HEK293T (cell line): ENCODE measurements around the gene PRPF40B.

ENCODE experiments used
- ARNT ChIP-seq: fragments of 450-650 bp; IDR thresholded peaks from 2 replicates; pipeline ENCODE4 v1.6.1; 2017; ENCODE audit warnings: mild to moderate bottlenecking
- BHLHE40 ChIP-seq: fragments of 450-650 bp; IDR thresholded peaks from 2 replicates; pipeline ENCODE4 v1.6.1; 2016; ENCODE audit warnings: mild to moderate bottlenecking, moderate library complexity, borderline replicate concordance
- CTBP1 ChIP-seq: fragments of 450-650 bp; IDR thresholded peaks from 2 replicates; pipeline ENCODE4 v1.6.1; 2016; ENCODE audit warnings: borderline replicate concordance
- ELF4 ChIP-seq: fragments of 450-650 bp; IDR thresholded peaks from 2 replicates; pipeline ENCODE4 v1.6.1; 2017; ENCODE audit warnings: antibody characterized with exemption
- FOXA1 ChIP-seq: fragments of 450-650 bp; IDR thresholded peaks from 2 replicates; pipeline ENCODE4 v1.6.1; 2016; ENCODE audit warnings: mild to moderate bottlenecking
- FOXK2 ChIP-seq: fragments of 450-650 bp; IDR thresholded peaks from 2 replicates; pipeline ENCODE4 v1.6.1; 2016; ENCODE audit warnings: mild to moderate bottlenecking
- FOXM1 ChIP-seq: fragments of 450-650 bp; IDR thresholded peaks from 2 replicates; pipeline ENCODE4 v1.6.1; 2017; ENCODE audit warnings: mild to moderate bottlenecking, borderline replicate concordance
- HDGF ChIP-seq: fragments of 450-650 bp; IDR thresholded peaks from 2 replicates; pipeline ENCODE4 v1.6.1; 2017; ENCODE audit warnings: antibody characterized with exemption, borderline replicate concordance
- L3MBTL2 ChIP-seq: fragments of 450-650 bp; conservative IDR thresholded peaks from 2 replicates; pipeline ENCODE4 v1.6.1; 2016; ENCODE audit warnings: mild to moderate bottlenecking
- NFRKB ChIP-seq: fragments of 450-650 bp; IDR thresholded peaks from 2 replicates; pipeline ENCODE4 v1.6.1; 2016; ENCODE audit warnings: mild to moderate bottlenecking, moderate library complexity
- SP1 ChIP-seq: fragments of 450-650 bp; IDR thresholded peaks from 2 replicates; pipeline ENCODE4 v1.6.1; 2017
- SUZ12 ChIP-seq: fragments of 450-650 bp; IDR thresholded peaks from 2 replicates; pipeline ENCODE4 v1.6.1; 2016; ENCODE audit warnings: mild to moderate bottlenecking
- TARDBP ChIP-seq: fragments of 450-650 bp; IDR thresholded peaks from 2 replicates; pipeline ENCODE4 v1.6.1; 2016
- ZNF384 ChIP-seq: fragments of 450-650 bp; IDR thresholded peaks from 2 replicates; pipeline ENCODE4 v1.6.1; 2016

DNA sequence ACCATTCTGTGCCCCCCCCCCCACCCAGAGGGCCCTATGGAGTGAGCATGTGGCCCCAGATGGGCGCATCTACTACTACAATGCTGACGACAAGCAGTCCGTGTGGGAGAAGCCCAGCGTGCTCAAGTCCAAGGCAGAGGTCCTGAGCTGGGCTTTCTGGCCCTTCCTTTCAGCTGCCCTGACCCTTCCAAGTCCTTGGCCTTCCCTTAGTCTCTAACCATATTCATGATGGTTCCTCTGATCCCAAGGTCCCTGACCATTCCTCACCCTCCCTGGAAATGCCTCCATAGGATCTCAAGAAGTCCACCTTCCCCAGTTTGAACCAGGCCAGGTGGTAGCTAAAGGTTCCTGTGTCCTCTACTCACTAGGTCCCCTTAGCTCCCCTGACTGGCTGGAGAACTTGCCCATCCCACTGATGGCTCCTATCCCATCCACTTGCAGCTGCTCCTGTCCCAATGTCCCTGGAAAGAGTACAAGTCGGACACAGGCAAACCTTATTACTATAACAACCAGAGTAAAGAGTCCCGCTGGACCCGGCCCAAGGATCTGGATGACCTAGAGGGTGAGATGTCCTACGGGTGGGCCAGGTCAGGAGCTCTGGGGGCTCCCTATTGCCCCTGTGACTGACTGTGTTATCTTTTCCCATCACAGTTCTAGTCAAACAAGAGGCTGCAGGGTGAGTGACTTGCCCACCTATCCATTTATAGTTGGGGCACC is 9.8 kb downstream of the PRPF40B start:
- TF ChIP-seq HDGF (no peak), FOXA1 (no peak), SP1 (no peak), ARNT (no peak), FOXM1 (no peak), ELF4 (no peak), TARDBP (no peak), BHLHE40 (no peak), ZNF384 (no peak), SUZ12 (no peak), L3MBTL2 (no peak), NFRKB (no peak), FOXK2 (no peak), CTBP1 (no peak)
